Lung (tissue), 13 donors: ENCODE results near the gene HEATR9. TPM values are rescaled to one million over a fixed set of nuclear protein-coding genes. Genes with fewer than 3 reads are reported as not detected.
A peak's percentile ranks its signal among the peaks of the same experiment; 100 is the strongest.

ENCODE experiments used
- ATAC-seq: fragments of 200-7000 bp; cut with Tn5 transposase; one replicate; pipeline ENCODE4 v1.9.1; 2020; ENCODE audit warnings: moderate number of reproducible peaks; ENCODE audit not compliant: insufficient read depth, low FRiP score
- DNase-seq, 3 donors: peaks; one replicate each; pipeline ENCODE4 v3.0.0-alpha.2; 2013 to 2017
- H3K27ac ChIP-seq, 2 donors: one replicate each; pipeline ENCODE4 v1.5.1; 2013; ENCODE audit warnings: mild to moderate bottlenecking in 2 of 2, moderate library complexity in 2 of 2, control low read depth in 1 of 2, inconsistent platforms in 1 of 2, low read depth in 1 of 2, low read length in 1 of 2
- H3K27me3 ChIP-seq, 3 donors: one replicate each; pipeline ENCODE4 v1.5.1; 2013; ENCODE audit warnings: low read length in 2 of 3; ENCODE audit not compliant: control insufficient read depth in 3 of 3, insufficient read depth in 3 of 3
- H3K36me3 ChIP-seq, 4 donors: one replicate each; pipeline ENCODE4 v1.5.1; 2013; ENCODE audit warnings: low read length in 4 of 4, mild to moderate bottlenecking in 1 of 4, moderate library complexity in 1 of 4; ENCODE audit not compliant: control insufficient read depth in 4 of 4, insufficient read depth in 4 of 4
- H3K4me1 ChIP-seq, 5 donors: one replicate each; pipeline ENCODE4 v1.5.1; 2013; ENCODE audit warnings: low read length in 5 of 5, mild to moderate bottlenecking in 2 of 5, moderate library complexity in 1 of 5; ENCODE audit not compliant: control insufficient read depth in 5 of 5, insufficient read depth in 5 of 5
- H3K4me3 ChIP-seq: one replicate; pipeline ENCODE4 v1.5.1; 2013; ENCODE audit warnings: mild to moderate bottlenecking, control low read depth, moderate library complexity
- H3K9ac ChIP-seq, 2 donors: one replicate each; pipeline ENCODE4 v1.5.1; 2013; ENCODE audit warnings: low read length in 2 of 2, control low read depth in 1 of 2; ENCODE audit not compliant: insufficient read depth in 1 of 2
- H3K9me3 ChIP-seq, 4 donors: one replicate each; pipeline ENCODE4 v1.5.1; 2013; ENCODE audit warnings: low read length in 3 of 4, mild to moderate bottlenecking in 1 of 4, moderate library complexity in 1 of 4; ENCODE audit not compliant: control insufficient read depth in 4 of 4, insufficient read depth in 3 of 4
- WGBS, 2 donors: extraction: QIAGEN DNeasy Blood & Tissue Kit; methylation state at CpG; one replicate each; pipeline ENCODE4 v1.1.7; 2013; 5-methylcytosine and 5-hydroxymethylcytosine counted together
- polyA plus RNA-seq, 2 donors: library from polyadenylated mRNA; stranded (reverse); fragments of 200-250 nt; gene quantifications; one replicate each; pipeline ENCODE4 v1.2.1, GENCODE V29; 2013
- small RNA-seq: library from RNA; depleted of rRNA; stranded (forward); fragments of <200 nt; gene quantifications from one replicate; pipeline ENCODE3, GENCODE V24; 2014; ENCODE audit warnings: low replicate concordance
- total RNA-seq, 2 donors: library from RNA; depleted of rRNA in 1 of 2; stranded (reverse); fragments of >200 nt in 1 of 2; gene quantifications; one replicate each; pipeline ENCODE4 v1.2.1, GENCODE V29; 2014 to 2021
- TF ChIP-seq, protein P1 (sequence below): IDR thresholded peaks from 2 replicates; pipeline ENCODE4 v1.5.1; 2012; ENCODE audit warnings: mild to moderate bottlenecking; ENCODE audit errors: control extremely low read depth, extremely low read depth
- donor health status: control.
- donor health status: control.
- donor health status: Bipolar disorder and iron deficiency.
- donor health status: healthy.
- donor health status: DM: yes; HTN: yes; CAD: no.

Gene HEATR9
- total and polyA plus RNA-seq, 4 donors, result 0.05 to 0.17 TPM; not detected in 2

DNA sequence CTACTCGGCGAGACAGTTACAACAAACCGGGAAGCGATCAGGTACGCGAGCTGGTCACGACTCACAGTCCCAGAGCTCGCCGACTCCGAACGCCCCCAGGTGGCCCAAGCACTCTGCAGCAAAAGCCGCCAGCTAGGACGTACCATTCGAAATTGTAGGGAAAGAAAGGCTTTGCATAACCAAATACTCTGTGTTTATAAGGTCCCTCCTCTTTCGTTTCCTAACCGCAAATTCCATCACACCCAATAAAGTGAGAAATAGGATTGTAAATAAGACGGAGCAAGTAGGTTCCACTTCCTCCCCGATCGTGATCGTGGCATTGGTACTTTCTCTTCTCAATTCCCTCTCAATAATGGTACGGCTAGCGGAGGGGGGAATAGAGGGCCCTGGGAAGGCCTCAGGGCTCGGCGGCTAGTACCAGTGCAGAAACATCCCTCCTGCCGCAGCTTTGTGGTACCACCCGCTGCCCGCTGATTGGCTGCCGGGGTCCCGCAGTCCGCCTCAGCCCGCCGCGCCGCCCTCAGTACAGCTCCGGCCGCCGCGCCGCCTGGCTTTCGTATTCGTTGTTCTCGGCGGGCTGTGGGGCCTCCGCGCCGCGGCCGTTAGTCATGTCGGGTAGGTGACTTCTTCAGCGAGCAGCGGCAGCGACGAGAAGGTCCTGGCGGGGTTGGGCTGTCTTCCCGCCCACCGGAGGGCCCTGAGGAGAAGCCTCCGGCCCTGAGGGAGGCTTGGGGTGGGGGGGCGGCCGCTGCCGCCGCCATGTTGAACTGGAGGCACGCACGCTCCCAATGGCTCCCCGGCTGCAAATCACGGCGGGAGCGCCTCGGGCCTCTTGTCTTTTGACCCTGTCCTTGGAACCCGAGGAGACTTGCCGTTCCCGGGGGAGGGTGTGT is 59.5 kb downstream of the HEATR9 start, which contains the start of gene TAF15:
Gene TAF15 (plus strand): TSS at position 523 of the 893 bp plus-strand sequence. CDS start 86 bp downstream, at position 609.
- Histone ChIP-seq H3K4me3 (peak within 1 kb of the TSS; percentile 92), H3K4me1 (peaks cover 2 to 23% (median 8%) of the 10 kb centered on the region in 5 donors), H3K27me3 (no peaks in the 10 kb centered on the region), H3K9me3 (no peaks in the 10 kb centered on the region), H3K9ac (peak within 1 kb of the TSS; percentile 87 to 96), H3K27ac (peak within 1 kb of the TSS; percentile 92 to 95), H3K36me3 (peaks cover 0 to 3% (median 1%) of the 10 kb centered on the region in 4 donors)
- DNase-seq (peak; percentile 98 to 99 (median 99)), ATAC-seq (peak; percentile 98)
- WGBS, 2 donors, result 0 to 1% methylated on average over 65 to 71 of the region's 71 CpGs
- TF ChIP-seq, protein P1, sequence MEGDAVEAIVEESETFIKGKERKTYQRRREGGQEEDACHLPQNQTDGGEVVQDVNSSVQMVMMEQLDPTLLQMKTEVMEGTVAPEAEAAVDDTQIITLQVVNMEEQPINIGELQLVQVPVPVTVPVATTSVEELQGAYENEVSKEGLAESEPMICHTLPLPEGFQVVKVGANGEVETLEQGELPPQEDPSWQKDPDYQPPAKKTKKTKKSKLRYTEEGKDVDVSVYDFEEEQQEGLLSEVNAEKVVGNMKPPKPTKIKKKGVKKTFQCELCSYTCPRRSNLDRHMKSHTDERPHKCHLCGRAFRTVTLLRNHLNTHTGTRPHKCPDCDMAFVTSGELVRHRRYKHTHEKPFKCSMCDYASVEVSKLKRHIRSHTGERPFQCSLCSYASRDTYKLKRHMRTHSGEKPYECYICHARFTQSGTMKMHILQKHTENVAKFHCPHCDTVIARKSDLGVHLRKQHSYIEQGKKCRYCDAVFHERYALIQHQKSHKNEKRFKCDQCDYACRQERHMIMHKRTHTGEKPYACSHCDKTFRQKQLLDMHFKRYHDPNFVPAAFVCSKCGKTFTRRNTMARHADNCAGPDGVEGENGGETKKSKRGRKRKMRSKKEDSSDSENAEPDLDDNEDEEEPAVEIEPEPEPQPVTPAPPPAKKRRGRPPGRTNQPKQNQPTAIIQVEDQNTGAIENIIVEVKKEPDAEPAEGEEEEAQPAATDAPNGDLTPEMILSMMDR, result peak; percentile 40

DNA sequence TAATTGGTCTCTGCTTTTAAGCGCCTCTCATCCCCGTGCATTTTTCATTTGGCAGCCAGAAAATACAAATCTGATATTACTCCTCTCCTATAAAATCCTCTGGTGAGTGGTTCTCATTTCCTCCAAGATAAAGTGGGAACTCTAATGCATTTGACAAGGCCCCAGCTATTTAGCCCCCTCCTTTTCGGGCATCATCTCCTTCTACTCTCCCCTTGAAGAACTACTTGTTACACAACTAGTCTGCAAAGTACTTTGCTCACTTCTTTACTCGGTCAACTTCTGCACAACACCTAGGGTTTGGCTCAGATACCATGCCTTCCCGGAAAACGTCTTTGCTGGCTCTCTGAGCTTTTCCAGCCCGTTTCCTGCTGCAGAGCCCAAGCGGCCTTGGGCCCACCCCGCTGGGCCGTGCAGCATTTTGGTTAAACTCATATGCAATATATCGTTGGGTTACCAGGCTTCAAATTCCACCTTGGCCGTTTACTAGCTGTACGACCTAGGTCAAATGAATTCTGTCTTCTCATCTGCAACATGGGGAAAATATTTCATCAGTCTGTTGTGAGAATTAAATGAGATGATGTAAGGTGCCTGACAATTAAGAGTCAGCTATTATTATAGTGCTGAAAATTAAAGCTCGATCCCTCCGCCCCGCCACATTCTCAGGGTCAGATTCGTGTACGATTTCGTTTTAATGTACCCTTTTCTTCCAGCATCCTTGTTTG is 60.3 kb downstream of the HEATR9 start:
- ATAC-seq, result no peak
- H3K27ac ChIP-seq, result peak overlapping the region; percentile 92 to 95
- 21 to 23% methylated on average over 19 of the region's 19 CpGs for WGBS, 2 donors
- H3K9ac ChIP-seq, result peak overlapping the region in 1 of 2 donors; percentile 87
- peak overlapping the region; percentile 36 for H3K4me3 ChIP-seq
- DNase-seq, result no peak
- peaks cover 2 to 23% (median 8%) of the 10 kb centered on the region in 5 donors for H3K4me1 ChIP-seq
- no peaks in the 10 kb centered on the region for H3K9me3 ChIP-seq
- H3K36me3 ChIP-seq, result peaks cover 0 to 2% (median 1%) of the 10 kb centered on the region in 4 donors
- TF ChIP-seq, protein P1, result no peak
- no peaks in the 10 kb centered on the region for H3K27me3 ChIP-seq

DNA sequence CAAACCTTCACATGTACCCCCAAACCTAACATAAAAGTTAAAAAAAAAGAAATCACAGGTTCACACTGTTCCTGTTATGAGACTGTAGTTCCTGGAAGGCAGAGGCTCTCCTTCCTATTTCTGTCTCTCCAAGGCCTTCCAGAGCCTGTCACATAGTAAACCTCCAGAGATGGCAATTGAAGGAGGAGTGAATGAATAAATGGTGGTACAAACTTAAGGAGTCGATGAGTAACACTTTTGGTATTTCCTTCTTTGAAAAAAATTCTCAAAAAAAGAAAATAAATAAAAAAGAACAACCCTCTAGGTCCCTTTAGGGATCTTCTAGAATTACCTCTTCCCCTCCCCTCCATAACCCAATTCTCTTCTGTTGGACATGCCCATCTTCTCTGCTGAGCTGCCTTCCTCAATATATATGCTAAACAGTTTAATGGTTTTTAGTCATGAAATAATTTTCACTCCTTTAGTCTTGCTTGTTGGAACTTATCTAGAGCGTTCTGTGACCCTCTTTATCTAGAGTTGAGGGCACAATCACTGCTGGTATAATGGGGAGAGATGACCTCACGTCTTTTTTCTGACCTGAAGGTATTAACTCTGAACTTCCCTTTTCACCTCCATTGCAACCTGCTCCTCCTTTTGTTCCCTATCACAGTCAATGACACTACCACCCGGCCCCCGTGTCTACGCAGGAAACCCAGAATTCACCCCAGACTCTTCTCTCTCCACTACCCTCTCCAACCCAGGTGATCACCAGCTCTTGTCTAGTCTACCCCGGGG is 61.1 kb downstream of the HEATR9 start:
- Histone ChIP-seq H3K36me3 (peaks cover 0 to 2% (median 0%) of the 10 kb centered on the region in 4 donors), H3K4me3 (no peak overlapping the region), H3K9me3 (no peaks in the 10 kb centered on the region), H3K9ac (no peak overlapping the region), H3K4me1 (peaks cover 2 to 23% (median 8%) of the 10 kb centered on the region in 5 donors), H3K27me3 (no peaks in the 10 kb centered on the region), H3K27ac (no peak overlapping the region)
- no peak for ATAC-seq
- no peak for DNase-seq
- TF ChIP-seq, protein P1, result no peak
- WGBS, 2 donors, result 80 to 82% methylated on average over 7 of the region's 7 CpGs

Small RNA genes lying within 50 kb of the gene (small RNA-seq; reads per million reads assigned to genes)
- gene RF00100, result 4,906 reads per million, percentile 100 among the genes with 10 or more reads in this experiment

Other genes with a start within 250 kb of the HEATR9 start
- gene RASL10B, start 137.3 kb downstream of the HEATR9 start, total RNA-seq, result under 1 TPM in 1 of 2 donors, not detected in 1; 0.80 TPM
- under 1 TPM; 0.57 to 1.00 TPM for gene RASL10B, start 137.3 kb downstream of the HEATR9 start, polyA plus RNA-seq
- gene GAS2L2, start 115.7 kb downstream of the HEATR9 start, total RNA-seq, result 10 to 100 TPM in 1 of 2 donors, 1 to 10 TPM in 1; 4.6 to 11.5 TPM
- gene GAS2L2, start 115.7 kb downstream of the HEATR9 start, polyA plus RNA-seq, result 1 to 10 TPM; 1.6 to 3.3 TPM
- under 1 TPM in 1 of 2 donors, not detected in 1; 0.40 TPM for gene C17orf50, start 108.0 kb downstream of the HEATR9 start, total RNA-seq
- gene C17orf50, start 108.0 kb downstream of the HEATR9 start, polyA plus RNA-seq, result under 1 TPM; 0.18 to 0.26 TPM
- gene MMP28, start 73.2 kb downstream of the HEATR9 start, total RNA-seq, result 10 to 100 TPM; 30.5 to 54.5 TPM
- 10 to 100 TPM; 34.2 to 72.6 TPM for gene MMP28, start 73.2 kb downstream of the HEATR9 start, polyA plus RNA-seq
- 100 to 1,000 TPM; 134 to 138 TPM for gene TAF15, start 59.4 kb downstream of the HEATR9 start, total RNA-seq
- gene TAF15, start 59.4 kb downstream of the HEATR9 start, polyA plus RNA-seq, result 10 to 100 TPM; 88.5 to 94.1 TPM
- gene CCL5, start 11.5 kb upstream of the HEATR9 start, total RNA-seq, result 1 to 10 TPM; 3.2 to 6.8 TPM
- gene CCL5, start 11.5 kb upstream of the HEATR9 start, polyA plus RNA-seq, result 10 to 100 TPM; 14.5 to 15.3 TPM
- not detected for gene RDM1, start 61.9 kb upstream of the HEATR9 start, total RNA-seq
- under 1 TPM; 0.10 to 0.26 TPM for gene RDM1, start 61.9 kb upstream of the HEATR9 start, polyA plus RNA-seq
- gene LYZL6, start 74.8 kb upstream of the HEATR9 start, total RNA-seq, result not detected
- not detected for gene LYZL6, start 74.8 kb upstream of the HEATR9 start, polyA plus RNA-seq
- gene CCL16, start 112.6 kb upstream of the HEATR9 start, total RNA-seq, result under 1 TPM in 1 of 2 donors, not detected in 1; 0.18 TPM
- gene CCL16, start 112.6 kb upstream of the HEATR9 start, polyA plus RNA-seq, result under 1 TPM; 0.14 to 0.20 TPM
- gene CCL14, start 117.8 kb upstream of the HEATR9 start, total RNA-seq, result 10 to 100 TPM in 1 of 2 donors, 1 to 10 TPM in 1; 2.9 to 25.3 TPM
- gene CCL14, start 117.8 kb upstream of the HEATR9 start, polyA plus RNA-seq, result 10 to 100 TPM; 31.3 to 66.0 TPM
- 1 to 10 TPM; 1.3 to 1.4 TPM for gene CCL15, start 132.7 kb upstream of the HEATR9 start, total RNA-seq
- 1 to 10 TPM in 1 of 2 donors, under 1 TPM in 1; 0.84 to 1.1 TPM for gene CCL15, start 132.7 kb upstream of the HEATR9 start, polyA plus RNA-seq
- gene CCL23, start 149.1 kb upstream of the HEATR9 start, total RNA-seq, result 1 to 10 TPM in 1 of 2 donors, not detected in 1; 5.1 TPM
- 10 to 100 TPM in 1 of 2 donors, 1 to 10 TPM in 1; 7.2 to 34.4 TPM for gene CCL23, start 149.1 kb upstream of the HEATR9 start, polyA plus RNA-seq
- 10 to 100 TPM in 1 of 2 donors, 1 to 10 TPM in 1; 8.7 to 41.0 TPM for gene CCL18, start 195.4 kb upstream of the HEATR9 start, total RNA-seq
- gene CCL18, start 195.4 kb upstream of the HEATR9 start, polyA plus RNA-seq, result 10 to 100 TPM; 76.1 to 89.9 TPM
- gene CCL3, start 221.3 kb upstream of the HEATR9 start, total RNA-seq, result 10 to 100 TPM; 16.3 to 31.6 TPM
- 100 to 1,000 TPM in 1 of 2 donors, 1 to 10 TPM in 1; 7.8 to 526 TPM for gene CCL3, start 221.3 kb upstream of the HEATR9 start, polyA plus RNA-seq
- 10 to 100 TPM; 15.1 to 27.0 TPM for gene CCL4, start 234.9 kb upstream of the HEATR9 start, total RNA-seq
- gene CCL4, start 234.9 kb upstream of the HEATR9 start, polyA plus RNA-seq, result 100 to 1,000 TPM in 1 of 2 donors, 1 to 10 TPM in 1; 8.3 to 502 TPM